HG03520 (cell line): ENCODE data around the gene HUWE1.
"Not testable (repeated sequence)": the region's sequence is repeated elsewhere in the genome, so short reads cannot be mapped to it uniquely, and the experiment has no call there.

Source experiments
- ATAC-seq: cut with Tn5 transposase; IDR thresholded peaks from one replicate; pipeline ENCODE4 v1.9.1; 2021; ENCODE audit warnings: mild to moderate bottlenecking, moderate library complexity; ENCODE audit not compliant: unreplicated experiment

HUWE1 gene

GRCh38 chrX:53538781-53539180, 147.7 kb downstream of the HUWE1 start:
- ATAC-seq = no peak

GRCh38 chrX:53531255-53531966, 155.1 kb downstream of the HUWE1 start:
- ATAC-seq = not testable (repeated sequence)

- no peak for ATAC-seq
Measured at GRCh38 chrX:53526999-53527398, 159.5 kb downstream of the HUWE1 start.

- no peak for ATAC-seq
Measured at GRCh38 chrX:53511322-53511721, 175.2 kb downstream of the HUWE1 start.

GRCh38 chrX:53504035-53504434, 182.5 kb downstream of the HUWE1 start:
- not testable (repeated sequence) for ATAC-seq

- no peak for ATAC-seq
Measured at GRCh38 chrX:53494436-53494835, 192.1 kb downstream of the HUWE1 start.

- ATAC-seq = no peak
Measured at GRCh38 chrX:53486285-53486684, 200.2 kb downstream of the HUWE1 start.

GRCh38 chrX:53483838-53484405, 202.6 kb downstream of the HUWE1 start:
- ATAC-seq = no peak

- ATAC-seq = no peak
Measured at GRCh38 chrX:53483416-53483815, 203.1 kb downstream of the HUWE1 start.
